NCI-H510A (cell line): Measurements from ENCODE around the gene ACTG1.
"Not testable (repeated sequence)": the region's sequence is repeated elsewhere in the genome, so short reads cannot be mapped to it uniquely, and the experiment has no call there.

Experiments
- DNase-seq: peaks from one replicate; lab custom pipeline; 2025; lab: John Stamatoyannopoulos, UW

Gene ACTG1

DNA sequence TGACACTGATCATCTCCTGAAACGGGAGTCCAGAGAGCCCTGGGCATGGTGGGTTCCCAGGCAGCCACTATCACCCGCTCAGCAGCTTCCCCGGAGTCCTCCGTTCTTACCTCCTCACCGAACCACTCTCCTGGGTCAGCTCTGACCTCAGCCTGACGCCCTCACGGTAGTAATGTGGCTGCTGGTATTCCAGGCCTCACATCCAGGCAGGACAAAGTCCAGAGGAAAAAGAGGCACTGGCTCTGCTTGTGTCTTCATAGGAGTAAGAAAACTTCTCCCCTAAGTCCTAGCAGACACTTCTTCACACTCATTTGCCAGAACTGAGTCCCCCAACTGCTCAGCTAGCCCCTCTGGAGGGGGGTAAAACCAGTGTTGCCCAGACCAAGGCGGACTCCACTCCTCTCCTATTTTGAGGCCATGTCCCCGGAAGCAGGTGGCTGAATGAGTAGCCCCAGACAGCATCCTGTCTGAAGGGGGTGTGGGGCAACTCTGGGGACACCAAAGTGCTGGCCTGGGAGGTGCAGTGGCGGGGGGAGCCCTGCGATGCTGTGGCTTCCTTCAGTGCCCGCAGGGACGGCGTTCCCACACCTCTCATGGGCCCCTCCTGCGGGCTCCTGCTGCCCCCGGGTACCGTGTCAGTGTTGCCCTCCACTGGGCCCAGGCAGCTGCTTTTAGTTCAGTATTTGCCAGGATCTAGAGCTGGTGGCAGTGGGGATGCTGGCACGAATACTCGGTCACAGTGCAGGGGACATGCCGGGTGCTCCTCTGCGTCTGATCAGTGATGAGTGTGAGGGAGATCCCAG is 20.9 kb upstream of the ACTG1 start:
- DNase-seq, result no peak

DNA sequence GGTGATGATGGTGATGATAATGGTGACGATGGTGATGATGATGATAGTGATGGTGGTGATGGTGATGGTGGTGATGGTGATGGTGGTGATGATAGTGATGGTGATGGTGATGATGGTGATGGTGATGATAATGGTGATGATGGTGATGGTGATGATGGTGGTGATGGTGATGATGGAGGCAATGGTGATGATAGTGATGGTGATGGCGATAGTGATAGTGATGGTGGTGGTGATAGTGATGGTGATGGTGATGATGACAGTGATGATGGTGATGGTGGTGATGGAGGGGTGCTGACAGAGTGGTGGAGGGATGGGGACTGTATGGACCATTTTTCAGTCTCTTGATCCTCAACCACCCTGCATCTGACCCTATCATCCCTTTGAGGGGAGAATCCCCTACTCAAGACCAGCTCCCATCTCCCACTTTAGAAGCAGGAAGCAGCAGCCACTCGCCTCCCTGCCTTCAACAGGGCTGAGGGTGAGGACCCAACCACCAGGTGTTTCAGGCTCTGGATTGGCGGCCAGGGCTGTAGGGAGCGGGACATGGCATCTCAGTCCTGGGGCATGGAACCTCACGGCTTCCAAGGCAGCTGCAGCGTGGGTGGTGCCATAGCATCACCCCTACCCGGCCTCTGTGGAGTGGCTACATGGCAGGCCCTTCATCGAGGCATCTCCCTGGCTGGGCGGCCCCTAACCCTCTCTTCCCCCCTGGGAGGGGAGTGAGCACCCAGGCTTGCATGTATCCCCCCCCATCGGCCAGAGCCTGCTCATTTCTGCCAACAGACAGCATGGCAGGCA is 20.1 kb upstream of the ACTG1 start:
- no peak for DNase-seq

DNA sequence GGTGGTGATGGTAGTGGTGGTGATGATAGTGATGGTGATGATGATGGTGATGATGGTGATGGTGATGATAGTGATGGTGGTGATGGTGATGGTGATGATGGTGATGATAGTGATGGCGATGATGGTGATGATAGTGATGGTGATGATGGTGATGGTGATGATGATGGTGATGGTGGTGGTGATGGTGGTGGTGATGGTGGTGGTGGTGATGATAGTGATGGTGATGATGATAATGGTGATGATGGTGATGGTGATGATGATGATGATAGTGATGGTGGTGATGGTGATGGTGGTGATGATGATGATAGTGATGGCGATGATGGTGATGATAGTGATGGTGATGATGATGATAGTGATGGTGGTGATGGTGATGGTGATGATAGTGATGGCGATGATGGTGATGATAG is 19.4 kb upstream of the ACTG1 start:
- DNase-seq, result not testable (repeated sequence)

DNA sequence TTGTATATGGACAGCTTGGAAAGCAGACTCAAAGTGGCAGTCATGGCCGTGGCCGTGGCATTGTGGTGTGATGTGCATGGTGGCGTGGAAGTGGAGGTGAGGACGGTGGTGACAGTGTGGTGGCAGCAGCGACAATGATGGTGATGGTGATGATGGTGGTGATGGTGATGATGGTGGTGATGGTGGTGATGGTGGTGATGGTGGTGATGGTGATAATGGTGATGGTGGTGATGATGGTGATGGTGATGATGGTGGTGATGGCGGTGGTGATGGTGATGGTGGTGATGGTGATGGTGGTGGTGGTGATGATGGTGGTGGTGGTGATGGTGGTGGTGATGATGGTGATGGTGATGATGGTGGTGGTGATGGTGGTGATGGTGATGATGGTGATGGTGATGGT is 18.4 kb upstream of the ACTG1 start:
- DNase-seq, result not testable (repeated sequence)

DNA sequence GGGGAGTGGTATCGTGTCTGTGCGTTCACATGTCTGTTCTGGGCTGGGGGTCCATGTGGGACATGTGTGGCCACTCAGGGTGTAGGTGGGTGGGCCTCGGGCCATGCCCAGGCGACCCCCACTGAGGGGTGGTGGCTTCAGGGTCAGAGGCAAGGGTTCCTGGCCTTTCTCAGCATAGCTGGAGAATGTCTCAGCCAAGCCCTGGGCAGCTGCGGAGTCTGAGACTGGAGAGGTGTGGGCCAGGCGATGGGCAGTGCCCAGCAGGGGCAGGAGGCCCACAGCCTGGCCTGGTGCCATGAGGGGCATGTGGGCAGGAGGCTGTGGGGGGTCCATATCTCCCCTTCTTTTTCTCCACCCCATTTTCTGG is 16.8 kb upstream of the ACTG1 start:
- DNase-seq, result no peak

DNA sequence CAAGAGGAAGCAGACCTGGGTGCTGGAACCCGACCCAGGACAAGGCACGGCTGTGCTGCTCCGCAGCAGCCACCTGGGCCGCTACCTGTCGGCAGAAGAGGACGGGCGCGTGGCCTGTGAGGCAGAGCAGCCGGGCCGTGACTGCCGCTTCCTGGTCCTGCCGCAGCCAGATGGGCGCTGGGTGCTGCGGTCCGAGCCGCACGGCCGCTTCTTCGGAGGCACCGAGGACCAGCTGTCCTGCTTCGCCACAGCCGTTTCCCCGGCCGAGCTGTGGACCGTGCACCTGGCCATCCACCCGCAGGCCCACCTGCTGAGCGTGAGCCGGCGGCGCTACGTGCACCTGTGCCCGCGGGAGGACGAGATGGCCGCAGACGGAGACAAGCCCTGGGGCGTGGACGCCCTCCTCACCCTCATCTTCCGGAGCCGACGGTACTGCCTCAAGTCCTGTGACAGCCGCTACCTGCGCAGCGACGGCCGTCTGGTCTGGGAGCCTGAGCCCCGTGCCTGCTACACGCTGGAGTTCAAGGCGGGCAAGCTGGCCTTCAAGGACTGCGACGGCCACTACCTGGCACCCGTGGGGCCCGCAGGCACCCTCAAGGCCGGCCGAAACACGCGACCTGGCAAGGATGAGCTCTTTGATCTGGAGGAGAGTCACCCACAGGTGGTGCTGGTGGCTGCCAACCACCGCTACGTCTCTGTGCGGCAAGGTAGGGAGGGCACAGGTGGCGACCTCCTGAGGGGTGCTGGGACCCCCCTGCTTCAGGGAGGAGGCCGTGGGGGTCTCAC is 16.2 kb upstream of the ACTG1 start:
- peak; percentile 50 for DNase-seq

DNA sequence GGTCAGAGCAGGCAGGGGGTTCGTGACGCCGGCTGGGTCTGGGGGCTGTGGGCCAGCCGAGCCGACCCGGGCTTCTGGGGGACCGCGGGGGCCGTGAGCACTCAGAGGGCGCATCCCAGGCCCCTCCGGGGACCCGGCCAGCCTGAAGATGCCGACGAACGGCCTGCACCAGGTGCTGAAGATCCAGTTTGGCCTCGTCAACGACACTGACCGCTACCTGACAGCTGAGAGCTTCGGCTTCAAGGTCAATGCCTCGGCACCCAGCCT is 15.7 kb upstream of the ACTG1 start:
- no peak for DNase-seq

DNA sequence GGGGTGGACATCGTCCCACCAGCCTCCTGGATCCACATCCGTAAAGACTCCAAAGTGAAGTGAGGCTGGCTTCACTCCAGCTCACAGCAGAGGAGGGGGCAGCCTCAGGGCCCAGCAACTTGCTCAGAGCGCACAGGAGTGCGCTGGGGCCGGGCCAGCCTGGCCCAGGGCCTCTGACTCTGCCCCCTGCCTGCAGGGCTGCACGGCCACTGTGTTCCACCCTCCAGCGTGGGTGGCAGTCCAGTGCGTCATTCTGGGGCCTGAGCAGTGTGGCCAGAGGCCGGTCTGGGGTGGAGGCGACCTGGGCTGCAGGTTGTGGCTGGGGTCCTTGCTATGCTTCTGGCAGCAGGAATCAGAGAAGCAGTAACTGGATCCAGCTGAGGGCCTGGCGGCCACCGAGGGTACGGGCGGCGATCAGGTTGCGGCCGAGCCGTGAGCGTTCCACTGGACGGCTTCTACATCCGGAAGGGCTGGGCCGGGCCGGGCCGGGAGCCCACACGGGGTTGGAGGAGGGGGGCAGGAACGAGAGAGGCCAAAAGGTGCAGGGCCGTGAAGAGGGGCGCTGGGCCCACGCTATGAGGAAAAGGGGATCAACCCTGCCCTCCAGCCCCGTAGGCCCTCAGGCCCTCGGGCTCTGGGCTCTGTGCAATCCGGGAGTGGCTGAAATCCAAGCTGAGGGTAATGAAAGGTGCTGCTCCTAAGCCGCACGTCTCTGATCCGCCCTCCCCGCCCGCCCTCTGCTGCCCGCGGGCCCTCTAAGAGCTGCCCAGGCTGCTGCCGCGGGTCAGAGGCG is 15.2 kb upstream of the ACTG1 start, which contains the start of gene FSCN2:
Gene FSCN2, plus strand, starts transcription at position 787 of the 793 bp plus-strand sequence. CDS start 155 bp downstream, outside the sequence.
- DNase-seq, result no peak

DNA sequence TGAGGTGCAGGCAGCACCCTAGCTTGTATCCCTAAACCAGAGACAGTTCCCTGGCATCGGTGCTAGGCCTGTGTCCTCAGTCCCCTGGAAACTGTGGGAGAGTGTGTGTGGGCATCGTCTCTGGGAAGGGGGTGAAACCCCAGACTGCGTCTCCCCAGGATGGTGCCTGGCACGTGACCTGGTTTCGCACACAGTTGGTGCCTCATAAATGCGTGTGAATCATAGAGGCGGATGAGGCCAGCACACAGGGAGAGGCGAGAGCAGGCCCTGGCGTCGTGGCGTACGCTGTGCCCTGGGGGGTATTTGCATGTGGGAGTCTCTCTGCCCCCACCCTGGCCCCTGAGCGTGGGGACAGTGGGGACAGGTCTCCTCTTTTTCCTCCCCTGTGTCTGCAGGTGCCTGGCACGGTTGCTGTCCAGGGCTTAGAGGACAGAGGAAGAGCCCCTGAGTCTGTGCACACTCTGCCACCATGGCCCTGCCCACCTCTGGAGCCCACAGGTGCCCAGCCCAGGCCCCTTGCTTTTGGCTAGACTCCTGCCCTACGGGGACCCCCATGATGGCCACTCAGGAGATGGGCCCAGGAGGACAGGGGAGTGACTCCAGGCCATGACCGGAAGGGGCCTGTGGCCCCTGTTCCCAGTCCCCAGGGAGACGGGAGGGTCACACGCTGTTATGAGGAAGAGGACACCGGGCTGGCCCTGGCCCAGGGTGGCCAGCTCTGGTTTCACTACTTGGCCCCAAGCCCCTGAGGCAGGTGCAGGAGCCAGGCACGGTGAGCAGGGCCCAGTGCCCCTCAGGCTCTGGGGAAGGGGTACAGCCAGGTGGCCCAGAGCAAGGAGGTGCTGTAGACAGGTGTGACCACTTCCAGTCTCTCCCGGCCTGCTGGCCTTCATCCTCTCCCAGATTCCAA is 14.3 kb upstream of the ACTG1 start:
- DNase-seq, result no peak

DNA sequence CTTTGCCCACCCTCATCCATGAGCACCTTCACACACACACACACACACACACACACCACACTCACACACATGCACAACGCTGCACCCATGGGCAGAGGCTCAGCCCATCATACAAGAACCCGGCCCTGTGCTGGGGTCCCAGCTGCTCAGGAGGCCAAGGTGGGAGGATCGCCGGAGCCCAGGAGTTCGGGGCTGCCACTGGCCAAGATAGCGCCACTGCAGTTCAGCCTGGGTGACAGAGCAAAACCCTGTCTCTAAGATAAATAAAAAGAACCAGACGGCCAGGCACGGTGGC is 12.2 kb upstream of the ACTG1 start:
- DNase-seq, result no peak

DNA sequence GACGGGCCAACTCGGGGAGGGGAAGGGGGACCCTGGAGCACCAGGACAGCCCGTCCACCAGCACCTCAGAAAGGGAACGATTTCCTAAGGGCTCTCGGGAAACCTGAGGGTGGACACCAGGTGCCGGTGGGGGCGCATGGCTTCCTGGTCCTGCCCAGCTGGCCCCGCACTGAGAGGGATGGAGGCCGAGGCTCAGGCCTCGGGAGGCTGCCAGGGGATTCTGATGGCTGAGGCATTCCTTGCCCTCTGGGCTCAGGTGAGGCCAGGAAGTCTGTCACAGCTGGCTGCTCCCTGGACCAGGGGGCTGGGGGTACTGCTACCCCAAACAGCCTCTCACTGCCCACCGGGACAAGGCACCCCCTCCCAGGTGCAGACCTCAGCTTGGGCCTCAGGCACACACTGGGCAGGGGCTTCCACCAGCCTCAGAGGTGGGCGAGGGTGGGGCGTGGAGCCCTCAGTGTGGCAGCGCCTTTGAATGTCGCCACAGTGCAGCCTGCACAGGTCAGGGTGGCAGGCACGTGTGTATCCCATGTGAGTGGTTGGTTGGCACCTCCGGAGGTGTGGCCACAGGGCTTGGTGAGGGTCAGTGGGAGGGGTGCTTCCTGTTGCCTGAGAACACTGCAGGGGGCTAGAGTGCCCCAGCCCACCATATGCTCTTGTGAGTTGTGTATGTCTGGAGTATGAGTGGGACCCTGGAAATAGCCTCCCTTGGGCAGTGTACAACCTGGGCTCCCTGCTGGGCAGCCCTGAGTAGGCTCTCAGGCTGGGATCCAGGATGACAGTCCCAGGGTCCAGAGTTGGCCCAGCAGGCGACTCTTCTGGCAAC is 11.7 kb upstream of the ACTG1 start:
- no peak for DNase-seq

DNA sequence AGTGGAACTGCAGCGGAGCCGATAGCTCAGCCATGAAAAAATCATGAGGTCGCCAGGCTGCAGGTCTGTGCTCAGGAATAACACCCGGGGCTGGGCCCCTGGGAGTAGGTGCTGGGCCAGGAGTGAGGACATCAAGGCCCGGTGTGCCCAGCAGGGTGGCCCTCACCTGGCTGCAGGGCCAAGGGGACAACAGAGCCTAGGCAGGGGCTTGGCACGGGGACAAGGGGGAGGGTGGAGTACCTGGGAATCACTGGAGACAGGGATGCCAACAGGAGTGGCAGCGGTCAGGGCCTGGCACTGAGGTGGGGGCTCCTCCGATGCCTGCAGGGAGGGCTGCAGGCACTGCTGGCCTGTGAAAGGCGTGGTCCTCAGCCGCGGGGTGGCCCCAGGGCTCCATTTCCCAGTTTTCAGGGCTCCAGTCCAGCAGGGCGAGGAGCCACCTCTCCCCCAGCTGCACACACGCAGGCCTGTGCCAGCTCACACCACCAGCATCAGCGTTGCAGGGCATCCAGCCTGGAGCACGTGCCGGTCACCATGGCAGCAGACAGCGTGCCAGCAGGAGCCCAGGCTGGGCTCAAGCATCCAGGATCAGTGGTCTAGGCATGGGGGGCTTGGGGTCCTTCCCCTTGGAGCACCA is 10.9 kb upstream of the ACTG1 start:
- DNase-seq, result no peak

DNA sequence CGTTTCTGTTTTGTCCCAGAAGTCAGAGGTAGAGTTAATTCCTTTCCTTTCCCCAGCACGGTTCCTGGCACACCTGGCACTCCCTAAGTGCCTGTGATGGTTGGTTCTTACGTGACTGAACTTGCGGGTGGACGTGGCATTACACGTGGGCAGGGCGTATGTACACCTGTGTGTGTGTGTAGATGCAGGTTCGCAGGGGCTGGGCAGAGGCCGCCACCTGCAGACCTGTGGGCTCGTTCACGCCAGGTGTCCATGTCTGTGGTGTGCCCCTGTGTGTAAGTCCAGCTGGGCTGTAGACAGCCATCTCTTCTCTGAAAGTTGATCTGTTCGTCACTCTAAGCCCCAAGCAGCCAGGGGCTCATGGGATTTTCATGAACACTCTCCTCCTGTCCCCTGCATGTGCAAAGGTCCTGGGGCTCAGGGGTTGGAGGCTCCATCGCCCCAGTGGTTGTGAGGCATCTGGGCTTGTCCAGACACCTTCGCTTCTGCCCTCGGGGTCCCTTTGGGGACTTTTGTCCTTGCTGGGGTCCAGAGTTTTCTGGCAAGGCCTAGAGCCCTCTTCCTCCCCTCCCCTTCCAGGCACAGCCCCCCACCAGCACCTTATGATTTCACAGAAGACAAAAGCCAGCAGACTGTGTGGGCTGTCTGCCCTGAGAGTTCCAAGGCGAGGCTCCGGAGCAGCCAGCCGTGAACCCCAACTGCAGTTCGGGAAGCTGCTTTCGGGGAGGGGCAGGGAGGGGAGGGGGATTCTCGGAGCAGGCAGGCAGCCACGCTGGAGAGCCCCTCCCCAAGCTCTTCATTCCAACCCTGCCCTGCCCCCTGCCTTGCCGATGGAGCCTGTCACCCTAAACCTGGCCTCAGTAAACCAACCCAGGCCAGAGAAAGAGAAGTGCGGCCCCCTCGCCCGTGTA is 10.1 kb upstream of the ACTG1 start:
- no peak for DNase-seq

DNA sequence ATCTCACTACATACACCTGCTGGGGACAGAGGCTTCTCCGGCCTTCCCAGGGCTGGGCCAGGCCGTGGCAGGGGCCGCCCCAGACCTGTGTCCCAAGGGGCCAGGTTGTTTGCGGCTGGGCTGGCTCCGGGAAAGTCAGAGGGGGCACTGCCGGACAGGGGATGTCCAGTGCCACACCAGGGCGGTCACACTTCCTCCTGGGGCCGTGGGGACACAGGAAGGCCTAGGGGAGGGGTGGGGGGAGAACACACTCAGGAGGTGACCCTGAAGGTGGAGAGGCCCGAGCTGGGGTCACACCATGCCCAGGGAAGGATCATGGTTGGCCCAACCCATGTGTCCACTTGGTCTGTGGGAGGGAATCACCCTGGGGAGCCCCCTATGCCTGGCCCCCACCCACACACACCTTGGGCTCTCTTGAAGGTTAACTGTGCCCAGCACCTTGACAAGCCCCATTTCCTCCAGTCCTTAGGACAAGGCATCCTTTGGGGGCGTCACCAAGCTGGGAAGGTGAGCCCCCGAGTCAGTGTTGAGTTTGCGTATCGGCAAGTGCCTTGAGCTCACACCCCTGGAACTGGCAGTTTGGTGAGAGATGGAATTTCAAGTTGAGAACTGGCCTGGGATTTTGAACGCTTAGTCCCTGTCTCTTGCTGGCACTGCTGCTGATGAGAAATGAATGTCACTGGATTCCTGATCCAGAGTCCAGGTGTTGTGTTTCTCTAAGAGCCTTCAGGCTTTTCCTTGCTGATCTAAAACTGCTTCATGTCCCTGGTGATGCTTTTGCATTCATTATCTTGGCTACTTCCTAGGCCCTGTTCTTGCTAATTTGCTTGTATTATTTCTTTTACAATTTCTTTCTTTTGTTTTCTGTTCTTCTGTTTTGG is 7.7 kb upstream of the ACTG1 start:
- DNase-seq, result no peak

DNA sequence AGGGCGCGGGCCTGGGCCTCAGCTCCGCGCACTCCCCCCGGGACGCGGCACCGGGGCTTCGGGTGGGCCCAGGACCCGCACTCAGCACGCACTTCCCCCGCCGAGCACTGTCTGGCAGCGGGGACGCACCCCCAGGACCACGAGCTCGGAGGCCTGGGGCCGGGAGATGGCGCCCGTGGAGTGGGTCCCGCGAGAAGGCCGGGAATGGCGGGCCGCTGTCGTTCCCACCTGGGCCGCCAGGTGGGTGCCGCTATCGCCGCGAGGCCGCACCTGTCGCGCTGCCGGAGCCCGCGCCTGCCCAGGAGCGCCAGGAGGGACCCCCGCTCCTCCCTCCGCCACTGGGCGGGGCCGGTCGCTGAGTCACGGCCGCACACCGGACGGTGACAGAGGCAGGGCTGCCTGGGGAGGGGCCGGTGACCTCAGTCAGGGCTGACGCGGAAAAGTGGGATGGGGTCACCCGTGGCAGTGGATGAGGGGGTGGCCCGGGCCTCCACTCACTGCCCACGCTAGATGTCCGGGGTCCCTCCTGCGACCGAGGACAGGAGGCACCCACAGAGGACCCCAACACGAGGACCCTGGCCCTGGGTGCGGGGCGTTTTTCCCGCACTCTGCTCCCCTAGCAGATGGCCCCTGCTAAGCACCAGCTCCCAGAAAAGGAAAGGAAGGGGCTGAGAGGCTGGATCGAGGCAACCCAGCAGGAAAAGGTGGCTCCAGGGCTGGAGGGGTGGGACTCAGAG is 6.9 kb upstream of the ACTG1 start:
- no peak for DNase-seq

DNA sequence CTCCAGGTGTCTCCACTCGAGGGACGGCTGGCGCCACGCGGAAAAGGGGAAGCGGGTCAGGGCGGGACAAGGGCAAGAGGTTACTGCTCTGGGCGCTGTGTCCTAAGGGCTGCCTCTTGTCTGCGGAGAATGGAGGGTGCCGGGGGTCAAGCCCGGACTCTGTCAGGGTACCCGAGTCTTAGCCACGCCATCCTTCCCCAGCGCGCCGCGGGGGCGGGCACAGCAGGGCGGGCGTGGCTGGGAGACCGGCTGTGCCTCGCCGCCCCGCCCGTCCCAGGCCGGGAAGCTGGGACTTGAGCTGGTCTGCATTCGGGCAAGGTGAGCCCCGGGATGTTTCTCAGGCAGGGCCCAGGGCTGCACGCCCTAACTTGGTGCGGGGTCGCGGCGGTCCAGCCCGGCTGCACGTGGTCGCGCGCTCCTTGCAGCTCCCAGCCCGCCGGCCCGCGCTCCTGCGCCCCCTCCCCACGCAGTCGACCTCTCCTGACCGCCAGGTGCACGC is 6.2 kb upstream of the ACTG1 start:
- DNase-seq, result peak; percentile 61
